ENCODE measurements around the gene NREP.

Gene NREP

GRCh38 chr5:111697881-111698757 lies 58.9 kb downstream of the NREP start:
- no peak for DNase-seq (ENCODE audit: low read depth, low spot score)

GRCh38 chr5:111697215-111697614 lies 59.8 kb downstream of the NREP start:
- DNase-seq (ENCODE audit: low read depth, low spot score): no peak

- no peak for DNase-seq (ENCODE audit: low read depth, low spot score)
Observed at GRCh38 chr5:111695991-111696390, 61.0 kb downstream of the NREP start.

- no peak for DNase-seq (ENCODE audit: low read depth, low spot score)
Observed at GRCh38 chr5:111694133-111694532, 62.9 kb downstream of the NREP start.

- DNase-seq (ENCODE audit: low read depth, low spot score): no peak
Observed at GRCh38 chr5:111691914-111692313, 65.1 kb downstream of the NREP start.

- DNase-seq (ENCODE audit: low read depth, low spot score): no peak
Observed at GRCh38 chr5:111691508-111691907, 65.5 kb downstream of the NREP start.

GRCh38 chr5:111689357-111689935 lies 67.5 kb downstream of the NREP start:
- DNase-seq (ENCODE audit: low read depth, low spot score): no peak

- no peak for DNase-seq (ENCODE audit: low read depth, low spot score)
Observed at GRCh38 chr5:111685969-111686368, 71.0 kb downstream of the NREP start.

GRCh38 chr5:111682641-111683040 lies 74.4 kb downstream of the NREP start:
- no peak for DNase-seq (ENCODE audit: low read depth, low spot score)

GRCh38 chr5:111682121-111682520 lies 74.9 kb downstream of the NREP start:
- DNase-seq (ENCODE audit: low read depth, low spot score): no peak

- DNase-seq (ENCODE audit: low read depth, low spot score): no peak
Observed at GRCh38 chr5:111681414-111682120, 75.4 kb downstream of the NREP start.

- DNase-seq (ENCODE audit: low read depth, low spot score): no peak
Observed at GRCh38 chr5:111680737-111681413, 76.1 kb downstream of the NREP start.

GRCh38 chr5:111679611-111680010 lies 77.4 kb downstream of the NREP start:
- no peak for DNase-seq (ENCODE audit: low read depth, low spot score)
